K562 (cell line): Measurements from ENCODE around the gene WDR27. TPM values are rescaled to one million over a fixed set of nuclear protein-coding genes. Genes with fewer than 3 reads are reported as not detected.

Experiments used
- FOXK2 ChIP-seq, 2 experiments: fragments of 450-650 bp; IDR thresholded peaks in 1 of 2; conservative IDR thresholded peaks in 1 of 2; 2 replicates each; pipeline ENCODE4 v1.6.1; 2016; ENCODE audit warnings: low read depth in 2 of 2, mild to moderate bottlenecking in 1 of 2
- HINFP ChIP-seq: fragments of 450-650 bp; conservative IDR thresholded peaks from 2 replicates; pipeline ENCODE4 v1.6.1; 2016; ENCODE audit warnings: missing genetic modification characterization, low read depth, mild to moderate bottlenecking, control low read depth, missing compliant biosample characterization
- MEF2A ChIP-seq: IDR thresholded peaks from 2 replicates; pipeline ENCODE4 v1.6.1; 2011; ENCODE audit warnings: low read depth, mild to moderate bottlenecking, low read length, moderate library complexity; ENCODE audit not compliant: control insufficient read depth
- MIER1 ChIP-seq: fragments of 450-650 bp; IDR thresholded peaks from 2 replicates; pipeline ENCODE4 v1.6.1; 2016; ENCODE audit warnings: antibody characterized with exemption, mild to moderate bottlenecking, low read depth
- polyA plus RNA-seq, 8 experiments: library from polyadenylated mRNA; depleted of rRNA in 4 of 8; stranded (reverse) in 5 of 8; unstranded in 3 of 8; fragments of >200 nt; fragmentation: Nextera tagmentation in 2 of 8; fragmentation: Illumina TruSeq in 1 of 8; extraction: Ambion mirVana in 2 of 8; extraction: Trizol in 1 of 8; gene quantifications; 2 replicates each; pipeline versions ENCODE4 v1.2.1 to v1.2.3, GENCODE V29; 2011 to 2014; ENCODE audit warnings: inconsistent platforms in 1 of 8, missing spikeins in 1 of 8
- total RNA-seq, 7 experiments: library from RNA; depleted of rRNA in 6 of 7; stranded (reverse); fragments of >200 nt in 6 of 7; fragmentation: Illumina TruSeq in 2 of 7; extraction: Trizol in 2 of 7; gene quantifications; 2 replicates each; pipeline versions ENCODE4 v1.2.1 to v1.2.3, GENCODE V29; 2011 to 2021; ENCODE audit warnings: low replicate concordance in 1 of 7
- TF ChIP-seq, protein P1 (sequence below): fragments of 450-650 bp; IDR thresholded peaks from 2 replicates; pipeline ENCODE4 v1.6.1; 2016

WDR27 gene
- total and polyA plus RNA-seq, 9 of the 15 experiments (the other 6 are each of a cell fraction or from before 2014, with no cell fraction given), result 4.3 to 77.2 (median 22.7) TPM

- TF ChIP-seq HINFP (tag) (no peak), MIER1 (no peak), MEF2A (no peak), FOXK2 (conservative IDR thresholded peaks at IDR 0.05 in 1 of 2, IDR thresholded peaks at IDR 0.05 in 1 of 2; ENCODE audit: low read depth in 2 of 2) (no peak)
- TF ChIP-seq, protein P1, sequence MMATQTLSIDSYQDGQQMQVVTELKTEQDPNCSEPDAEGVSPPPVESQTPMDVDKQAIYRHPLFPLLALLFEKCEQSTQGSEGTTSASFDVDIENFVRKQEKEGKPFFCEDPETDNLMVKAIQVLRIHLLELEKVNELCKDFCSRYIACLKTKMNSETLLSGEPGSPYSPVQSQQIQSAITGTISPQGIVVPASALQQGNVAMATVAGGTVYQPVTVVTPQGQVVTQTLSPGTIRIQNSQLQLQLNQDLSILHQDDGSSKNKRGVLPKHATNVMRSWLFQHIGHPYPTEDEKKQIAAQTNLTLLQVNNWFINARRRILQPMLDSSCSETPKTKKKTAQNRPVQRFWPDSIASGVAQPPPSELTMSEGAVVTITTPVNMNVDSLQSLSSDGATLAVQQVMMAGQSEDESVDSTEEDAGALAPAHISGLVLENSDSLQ, result no peak
- TF ChIP-seq, all 486 proteins: peak for 2
Observed at GRCh38 chr6:169489563-169490245, 212.1 kb downstream of the WDR27 start (continued).
